SK-N-SH treated with all-trans-retinoic acid at 6 μM for 48 hours (cell line): ENCODE data around the gene ABCC2.

Experiments used
- ATAC-seq: fragments of 200-7000 bp; cut with Tn5 transposase; 3 replicates; pipeline ENCODE4 v1.9.1; 2020; ENCODE audit warnings: mild to moderate bottlenecking, moderate library complexity
- ARNTL ChIP-seq: fragments of 450-650 bp; formaldehyde crosslinking; IDR thresholded peaks from 2 replicates; pipeline ENCODE4 v1.5.0; 2020; ENCODE audit warnings: low read depth, mild to moderate bottlenecking, moderate library complexity, borderline replicate concordance
- BACH2 ChIP-seq: fragments of 250-450 bp; sonication (Bioruptor Pico); IDR thresholded peaks from 2 replicates; pipeline ENCODE4 v1.9.0; 2021; ENCODE audit warnings: mild to moderate bottlenecking, borderline replicate concordance
- CSDC2 ChIP-seq: fragments of 250-450 bp; sonication (Bioruptor Pico); IDR thresholded peaks from 2 replicates; pipeline ENCODE4 v1.5.0; 2020; ENCODE audit warnings: mild to moderate bottlenecking, moderate library complexity
- ESRRG ChIP-seq: fragments of 250-450 bp; sonication (Bioruptor Pico); IDR thresholded peaks from 2 replicates; pipeline ENCODE4 v1.6.1; 2021; ENCODE audit warnings: mild to moderate bottlenecking
- GLIS3 ChIP-seq: fragments of 250-450 bp; sonication (Bioruptor Pico); IDR thresholded peaks from 2 replicates; pipeline ENCODE4 v1.5.0; 2020; ENCODE audit warnings: mild to moderate bottlenecking, moderate library complexity
- ISL1 ChIP-seq: fragments of 250-450 bp; sonication (Bioruptor Pico); IDR thresholded peaks from 2 replicates; pipeline ENCODE4 v2.1.2; 2022; ENCODE audit warnings: mild to moderate bottlenecking, moderate library complexity
- OSR1 ChIP-seq: fragments of 250-450 bp; sonication (Bioruptor Pico); IDR thresholded peaks from 2 replicates; pipeline ENCODE4 v1.8.0; 2022; ENCODE audit warnings: moderate library complexity, mild to moderate bottlenecking, inconsistent platforms
- PPARA ChIP-seq: fragments of 250-450 bp; sonication (Bioruptor Pico); IDR thresholded peaks from 2 replicates; pipeline ENCODE4 v1.5.0; 2020; ENCODE audit warnings: mild to moderate bottlenecking, borderline replicate concordance
- RARB ChIP-seq: fragments of 250-450 bp; sonication (Bioruptor Pico); IDR thresholded peaks from 2 replicates; pipeline ENCODE4 v1.8.0; 2021; ENCODE audit warnings: mild to moderate bottlenecking, moderate library complexity
- SNAI2 ChIP-seq: fragments of 250-450 bp; sonication (Bioruptor Pico); IDR thresholded peaks from 2 replicates; pipeline ENCODE4 v1.5.0; 2020; ENCODE audit warnings: mild to moderate bottlenecking, moderate library complexity
- TCF4 ChIP-seq: fragments of 250-450 bp; sonication (Bioruptor Pico); IDR thresholded peaks from 2 replicates; pipeline ENCODE4 v1.8.0; 2021; ENCODE audit warnings: mild to moderate bottlenecking, moderate library complexity, borderline replicate concordance
- TOX ChIP-seq: fragments of 250-450 bp; sonication (Bioruptor Pico); IDR thresholded peaks from 2 replicates; pipeline ENCODE4 v1.8.0; 2021; ENCODE audit warnings: mild to moderate bottlenecking, moderate library complexity, borderline replicate concordance
- ZC3H10 ChIP-seq: fragments of 250-450 bp; sonication (Bioruptor Pico); IDR thresholded peaks from 2 replicates; pipeline ENCODE4 v1.5.1; 2021; ENCODE audit warnings: mild to moderate bottlenecking, moderate library complexity
- ZFP3 ChIP-seq: fragments of 250-450 bp; sonication (Bioruptor Pico); IDR thresholded peaks from 2 replicates; pipeline ENCODE4 v1.5.0; 2020; ENCODE audit warnings: mild to moderate bottlenecking, moderate library complexity
- ZFP30 ChIP-seq: fragments of 450-650 bp; formaldehyde crosslinking; IDR thresholded peaks from 2 replicates; pipeline ENCODE4 v1.5.0; 2022; ENCODE audit warnings: mild to moderate bottlenecking, moderate library complexity
- ZNF565 ChIP-seq: fragments of 450-650 bp; formaldehyde crosslinking; conservative IDR thresholded peaks from 2 replicates; pipeline ENCODE4 v1.5.0; 2020; ENCODE audit warnings: low read depth, mild to moderate bottlenecking, moderate library complexity
- ZNF70 ChIP-seq: fragments of 450-650 bp; formaldehyde crosslinking; IDR thresholded peaks from 2 replicates; pipeline ENCODE4 v1.5.0; 2020; ENCODE audit warnings: mild to moderate bottlenecking, moderate library complexity
- ZNF8 ChIP-seq: fragments of 450-650 bp; formaldehyde crosslinking; IDR thresholded peaks from 2 replicates; pipeline ENCODE4 v1.5.0; 2020; ENCODE audit warnings: mild to moderate bottlenecking, moderate library complexity
- TF ChIP-seq, protein P1 (sequence below): fragments of 250-450 bp; sonication (Bioruptor Pico); IDR thresholded peaks from 2 replicates; pipeline ENCODE4 v1.8.0; 2021; ENCODE audit warnings: low read depth, mild to moderate bottlenecking, moderate library complexity, borderline replicate concordance
- TF ChIP-seq, protein P2 (sequence below): fragments of 250-450 bp; sonication (Bioruptor Pico); IDR thresholded peaks from 2 replicates; pipeline ENCODE4 v1.5.0; 2020; ENCODE audit warnings: mild to moderate bottlenecking, moderate library complexity
- TF ChIP-seq, protein P3 (sequence below): fragments of 250-450 bp; sonication (Bioruptor Pico); IDR thresholded peaks from 2 replicates; pipeline ENCODE4 v1.8.0; 2020; ENCODE audit warnings: mild to moderate bottlenecking, moderate library complexity, borderline replicate concordance
- TF ChIP-seq, protein P4 (sequence below): fragments of 250-450 bp; sonication (Bioruptor Pico); IDR thresholded peaks from 2 replicates; pipeline ENCODE4 v1.5.1; 2021; ENCODE audit warnings: mild to moderate bottlenecking, moderate library complexity
- TF ChIP-seq, protein P5 (sequence below): fragments of 250-450 bp; sonication (Bioruptor Pico); IDR thresholded peaks from 2 replicates; pipeline ENCODE4 v1.5.1; 2020; ENCODE audit warnings: low read depth, mild to moderate bottlenecking, moderate library complexity

Gene ABCC2

DNA sequence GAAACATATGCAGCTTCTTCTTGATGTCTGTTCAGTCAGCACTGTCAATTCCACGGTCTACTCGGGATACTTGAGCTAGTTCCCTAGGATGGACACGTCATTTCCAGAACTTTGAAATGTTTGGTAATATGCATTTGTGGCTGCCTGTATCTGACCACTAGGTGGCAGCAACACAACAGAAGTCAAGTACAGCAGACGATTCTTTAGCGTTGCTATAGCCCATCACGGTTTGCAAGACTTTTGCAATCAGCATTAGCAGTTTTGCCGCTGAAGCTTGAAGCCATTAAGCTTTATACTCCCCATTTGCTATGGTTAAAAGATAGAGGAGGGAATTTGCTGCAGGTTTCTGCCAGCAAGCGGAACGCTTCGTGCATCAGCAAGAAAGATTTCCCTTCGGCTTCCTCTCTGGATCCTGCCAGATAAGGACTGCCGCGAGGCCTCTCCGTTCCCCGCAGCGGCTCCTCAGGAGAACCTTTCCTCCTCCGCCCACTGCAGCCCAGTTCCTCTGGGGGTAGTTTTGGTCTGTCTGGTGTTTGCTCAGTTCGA lies 63.5 kb downstream of the ABCC2 start:
- ATAC-seq = peak; percentile 98

DNA sequence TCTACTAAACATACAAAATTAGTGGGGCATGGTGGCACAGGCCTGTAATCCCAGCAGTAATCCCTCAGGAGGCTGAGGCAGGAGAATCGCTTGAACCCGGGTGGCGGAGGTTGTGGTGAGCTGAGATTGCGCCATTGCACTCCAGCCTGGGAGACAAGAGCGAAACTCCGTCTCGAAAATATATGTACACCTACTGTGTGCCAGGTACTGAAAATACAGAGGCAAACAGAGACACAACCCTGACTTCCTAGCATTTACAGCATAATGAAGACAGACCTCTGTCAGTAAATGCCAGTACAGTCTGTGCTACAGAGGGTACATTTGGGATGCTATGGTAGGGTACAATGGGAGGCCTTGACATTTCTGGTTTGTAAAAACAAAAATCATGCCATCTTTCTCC lies 66.6 kb downstream of the ABCC2 start:
- no peak for ATAC-seq
- no peak for TF ChIP-seq CSDC2 (CRISPR knock-in tag)
- no peak for TF ChIP-seq ZFP30 (CRISPR knock-in tag)
- TF ChIP-seq TOX = no peak
- TF ChIP-seq PPARA (CRISPR knock-in tag) = no peak
- no peak for TF ChIP-seq ZNF8
- no peak for TF ChIP-seq RARB (CRISPR knock-in tag)

More for the DNA sequence above, 63.5 kb downstream of the ABCC2 start:
- TF ChIP-seq, protein P1, sequence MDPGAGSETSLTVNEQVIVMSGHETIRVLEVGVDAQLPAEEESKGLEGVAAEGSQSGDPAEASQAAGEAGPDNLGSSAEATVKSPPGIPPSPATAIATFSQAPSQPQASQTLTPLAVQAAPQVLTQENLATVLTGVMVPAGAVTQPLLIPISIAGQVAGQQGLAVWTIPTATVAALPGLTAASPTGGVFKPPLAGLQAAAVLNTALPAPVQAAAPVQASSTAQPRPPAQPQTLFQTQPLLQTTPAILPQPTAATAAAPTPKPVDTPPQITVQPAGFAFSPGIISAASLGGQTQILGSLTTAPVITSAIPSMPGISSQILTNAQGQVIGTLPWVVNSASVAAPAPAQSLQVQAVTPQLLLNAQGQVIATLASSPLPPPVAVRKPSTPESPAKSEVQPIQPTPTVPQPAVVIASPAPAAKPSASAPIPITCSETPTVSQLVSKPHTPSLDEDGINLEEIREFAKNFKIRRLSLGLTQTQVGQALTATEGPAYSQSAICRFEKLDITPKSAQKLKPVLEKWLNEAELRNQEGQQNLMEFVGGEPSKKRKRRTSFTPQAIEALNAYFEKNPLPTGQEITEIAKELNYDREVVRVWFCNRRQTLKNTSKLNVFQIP (CRISPR knock-in tag) = no peak
- TF ChIP-seq, protein P2, sequence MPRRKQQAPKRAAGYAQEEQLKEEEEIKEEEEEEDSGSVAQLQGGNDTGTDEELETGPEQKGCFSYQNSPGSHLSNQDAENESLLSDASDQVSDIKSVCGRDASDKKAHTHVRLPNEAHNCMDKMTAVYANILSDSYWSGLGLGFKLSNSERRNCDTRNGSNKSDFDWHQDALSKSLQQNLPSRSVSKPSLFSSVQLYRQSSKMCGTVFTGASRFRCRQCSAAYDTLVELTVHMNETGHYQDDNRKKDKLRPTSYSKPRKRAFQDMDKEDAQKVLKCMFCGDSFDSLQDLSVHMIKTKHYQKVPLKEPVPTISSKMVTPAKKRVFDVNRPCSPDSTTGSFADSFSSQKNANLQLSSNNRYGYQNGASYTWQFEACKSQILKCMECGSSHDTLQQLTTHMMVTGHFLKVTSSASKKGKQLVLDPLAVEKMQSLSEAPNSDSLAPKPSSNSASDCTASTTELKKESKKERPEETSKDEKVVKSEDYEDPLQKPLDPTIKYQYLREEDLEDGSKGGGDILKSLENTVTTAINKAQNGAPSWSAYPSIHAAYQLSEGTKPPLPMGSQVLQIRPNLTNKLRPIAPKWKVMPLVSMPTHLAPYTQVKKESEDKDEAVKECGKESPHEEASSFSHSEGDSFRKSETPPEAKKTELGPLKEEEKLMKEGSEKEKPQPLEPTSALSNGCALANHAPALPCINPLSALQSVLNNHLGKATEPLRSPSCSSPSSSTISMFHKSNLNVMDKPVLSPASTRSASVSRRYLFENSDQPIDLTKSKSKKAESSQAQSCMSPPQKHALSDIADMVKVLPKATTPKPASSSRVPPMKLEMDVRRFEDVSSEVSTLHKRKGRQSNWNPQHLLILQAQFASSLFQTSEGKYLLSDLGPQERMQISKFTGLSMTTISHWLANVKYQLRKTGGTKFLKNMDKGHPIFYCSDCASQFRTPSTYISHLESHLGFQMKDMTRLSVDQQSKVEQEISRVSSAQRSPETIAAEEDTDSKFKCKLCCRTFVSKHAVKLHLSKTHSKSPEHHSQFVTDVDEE (CRISPR knock-in tag) = no peak
- TF ChIP-seq BACH2 (CRISPR knock-in tag) (no peak), ZNF565 (CRISPR knock-in tag) (no peak), OSR1 (CRISPR knock-in tag) (no peak), ZNF70 (CRISPR knock-in tag) (no peak), ESRRG (CRISPR knock-in tag) (no peak), ZNF8 (no peak), ZC3H10 (CRISPR knock-in tag) (no peak), ISL1 (CRISPR knock-in tag) (no peak), PPARA (CRISPR knock-in tag) (no peak), GLIS3 (CRISPR knock-in tag) (no peak), ZFP3 (no peak), ARNTL (no peak), SNAI2 (CRISPR knock-in tag) (no peak), ZFP30 (CRISPR knock-in tag) (no peak), TOX (no peak)
- TF ChIP-seq, protein P3, sequence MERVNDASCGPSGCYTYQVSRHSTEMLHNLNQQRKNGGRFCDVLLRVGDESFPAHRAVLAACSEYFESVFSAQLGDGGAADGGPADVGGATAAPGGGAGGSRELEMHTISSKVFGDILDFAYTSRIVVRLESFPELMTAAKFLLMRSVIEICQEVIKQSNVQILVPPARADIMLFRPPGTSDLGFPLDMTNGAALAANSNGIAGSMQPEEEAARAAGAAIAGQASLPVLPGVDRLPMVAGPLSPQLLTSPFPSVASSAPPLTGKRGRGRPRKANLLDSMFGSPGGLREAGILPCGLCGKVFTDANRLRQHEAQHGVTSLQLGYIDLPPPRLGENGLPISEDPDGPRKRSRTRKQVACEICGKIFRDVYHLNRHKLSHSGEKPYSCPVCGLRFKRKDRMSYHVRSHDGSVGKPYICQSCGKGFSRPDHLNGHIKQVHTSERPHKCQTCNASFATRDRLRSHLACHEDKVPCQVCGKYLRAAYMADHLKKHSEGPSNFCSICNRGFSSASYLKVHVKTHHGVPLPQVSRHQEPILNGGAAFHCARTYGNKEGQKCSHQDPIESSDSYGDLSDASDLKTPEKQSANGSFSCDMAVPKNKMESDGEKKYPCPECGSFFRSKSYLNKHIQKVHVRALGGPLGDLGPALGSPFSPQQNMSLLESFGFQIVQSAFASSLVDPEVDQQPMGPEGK = no peak
- TF ChIP-seq, protein P4, sequence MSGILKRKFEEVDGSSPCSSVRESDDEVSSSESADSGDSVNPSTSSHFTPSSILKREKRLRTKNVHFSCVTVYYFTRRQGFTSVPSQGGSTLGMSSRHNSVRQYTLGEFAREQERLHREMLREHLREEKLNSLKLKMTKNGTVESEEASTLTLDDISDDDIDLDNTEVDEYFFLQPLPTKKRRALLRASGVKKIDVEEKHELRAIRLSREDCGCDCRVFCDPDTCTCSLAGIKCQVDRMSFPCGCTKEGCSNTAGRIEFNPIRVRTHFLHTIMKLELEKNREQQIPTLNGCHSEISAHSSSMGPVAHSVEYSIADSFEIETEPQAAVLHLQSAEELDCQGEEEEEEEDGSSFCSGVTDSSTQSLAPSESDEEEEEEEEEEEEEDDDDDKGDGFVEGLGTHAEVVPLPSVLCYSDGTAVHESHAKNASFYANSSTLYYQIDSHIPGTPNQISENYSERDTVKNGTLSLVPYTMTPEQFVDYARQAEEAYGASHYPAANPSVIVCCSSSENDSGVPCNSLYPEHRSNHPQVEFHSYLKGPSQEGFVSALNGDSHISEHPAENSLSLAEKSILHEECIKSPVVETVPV = no peak
- TF ChIP-seq, protein P5, sequence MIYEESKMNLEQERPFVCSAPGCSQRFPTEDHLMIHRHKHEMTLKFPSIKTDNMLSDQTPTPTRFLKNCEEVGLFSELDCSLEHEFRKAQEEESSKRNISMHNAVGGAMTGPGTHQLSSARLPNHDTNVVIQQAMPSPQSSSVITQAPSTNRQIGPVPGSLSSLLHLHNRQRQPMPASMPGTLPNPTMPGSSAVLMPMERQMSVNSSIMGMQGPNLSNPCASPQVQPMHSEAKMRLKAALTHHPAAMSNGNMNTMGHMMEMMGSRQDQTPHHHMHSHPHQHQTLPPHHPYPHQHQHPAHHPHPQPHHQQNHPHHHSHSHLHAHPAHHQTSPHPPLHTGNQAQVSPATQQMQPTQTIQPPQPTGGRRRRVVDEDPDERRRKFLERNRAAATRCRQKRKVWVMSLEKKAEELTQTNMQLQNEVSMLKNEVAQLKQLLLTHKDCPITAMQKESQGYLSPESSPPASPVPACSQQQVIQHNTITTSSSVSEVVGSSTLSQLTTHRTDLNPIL (CRISPR knock-in tag) = no peak

DNA sequence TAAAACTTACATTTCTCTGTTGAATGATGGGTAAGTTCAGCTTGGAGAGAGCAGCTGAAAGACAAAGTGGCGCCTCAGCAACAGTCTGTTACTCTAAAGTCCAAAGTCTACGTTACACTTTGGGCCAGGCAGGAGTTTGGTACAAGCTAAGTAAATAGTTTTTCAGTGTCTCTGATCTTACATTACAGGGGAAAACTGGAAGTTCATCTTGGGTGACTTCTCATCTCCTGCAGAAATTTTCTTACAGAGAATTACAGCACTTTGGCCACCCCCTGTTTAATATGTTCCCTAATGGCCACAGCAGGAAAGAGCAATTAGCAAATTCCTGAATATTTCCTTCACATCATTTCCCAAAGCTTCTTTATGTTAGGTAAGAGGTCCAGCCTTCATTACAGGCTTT lies 67.1 kb downstream of the ABCC2 start:
- ATAC-seq = no peak
- TF ChIP-seq ZC3H10 (CRISPR knock-in tag) = no peak
- no peak for TF ChIP-seq ZNF565 (CRISPR knock-in tag)
- TF ChIP-seq ZNF70 (CRISPR knock-in tag) = no peak
- TF ChIP-seq SNAI2 (CRISPR knock-in tag) = no peak
- TF ChIP-seq, protein P5 (CRISPR knock-in tag) = no peak
- TF ChIP-seq, protein P2 (CRISPR knock-in tag) = no peak
- no peak for TF ChIP-seq ZFP30 (CRISPR knock-in tag)
- TF ChIP-seq ZFP3 = no peak
- TF ChIP-seq TOX = no peak
- TF ChIP-seq PPARA (CRISPR knock-in tag) = no peak
- TF ChIP-seq ARNTL = no peak
- TF ChIP-seq ESRRG (CRISPR knock-in tag) = no peak
- no peak for TF ChIP-seq TCF4
